ENCODE measurements around the gene OLAH.

Gene OLAH

GRCh38 chr10:15112657-15113056 lies 68.9 kb downstream of the OLAH start:
- no peak overlapping the region for H3K27ac ChIP-seq (ENCODE audit: low read length)
- no peak overlapping the region for H3K9ac ChIP-seq (ENCODE audit: low read length)

GRCh38 chr10:15113766-15114165 lies 70.0 kb downstream of the OLAH start:
- Histone ChIP-seq H2AFZ (ENCODE audit: low read length) (no peak overlapping the region), H3K4me3 (ENCODE audit: low read length) (no peak overlapping the region), H3K9me2 (replicated peaks; ENCODE audit: insufficient read depth, low read length) (no peaks in the 10 kb centered on the region), H3K27ac (ENCODE audit: low read length) (no peak overlapping the region), H3K27me3 (replicated peaks; ENCODE audit: insufficient read depth, low read length) (no peaks in the 10 kb centered on the region), H3K9me3 (replicated peaks; ENCODE audit: insufficient read depth, low read length) (no peaks in the 10 kb centered on the region), H4K20me1 (ENCODE audit: insufficient read depth, low read length) (no peaks in the 10 kb centered on the region), H3F3A (ENCODE audit: insufficient read depth, low read length) (no peaks in the 10 kb centered on the region), H3K79me2 (ENCODE audit: low read length) (no peaks in the 10 kb centered on the region), H3K36me3 (replicated peaks; ENCODE audit: insufficient read depth, low read length) (no peaks in the 10 kb centered on the region), H3K4me1 (ENCODE audit: low read length) (no peaks in the 10 kb centered on the region), H3K4me2 (ENCODE audit: low read depth, low read length) (no peak overlapping the region), H3K9ac (ENCODE audit: low read length) (no peak overlapping the region)
- no peak for DNase-seq
- no peak for TF ChIP-seq EZH2 (optimal IDR thresholded peaks at IDR 0.05; ENCODE audit: low read depth, low read length)
- TF ChIP-seq CTCF (IDR thresholded peaks at IDR 0.05; ENCODE audit: low read length): no peak
- no peak for TF ChIP-seq EZH2phosphoT487 (IDR thresholded peaks at IDR 0.05; ENCODE audit: low read length)

More at GRCh38 chr10:15112657-15113056, 68.9 kb downstream of the OLAH start:
- Histone ChIP-seq H3K4me1 (ENCODE audit: low read length) (no peaks in the 10 kb centered on the region), H3K27me3 (replicated peaks; ENCODE audit: insufficient read depth, low read length) (no peaks in the 10 kb centered on the region), H3K9me2 (replicated peaks; ENCODE audit: insufficient read depth, low read length) (no peaks in the 10 kb centered on the region), H4K20me1 (ENCODE audit: insufficient read depth, low read length) (no peaks in the 10 kb centered on the region), H3K36me3 (replicated peaks; ENCODE audit: insufficient read depth, low read length) (no peaks in the 10 kb centered on the region), H3F3A (ENCODE audit: insufficient read depth, low read length) (no peaks in the 10 kb centered on the region), H2AFZ (ENCODE audit: low read length) (no peak overlapping the region), H3K4me2 (ENCODE audit: low read depth, low read length) (no peak overlapping the region), H3K9me3 (replicated peaks; ENCODE audit: insufficient read depth, low read length) (no peaks in the 10 kb centered on the region), H3K79me2 (ENCODE audit: low read length) (no peaks in the 10 kb centered on the region), H3K4me3 (ENCODE audit: low read length) (no peak overlapping the region)
- no peak for DNase-seq
- TF ChIP-seq EZH2phosphoT487 (IDR thresholded peaks at IDR 0.05; ENCODE audit: low read length): no peak
- TF ChIP-seq CTCF (IDR thresholded peaks at IDR 0.05; ENCODE audit: low read length): no peak
- TF ChIP-seq EZH2 (optimal IDR thresholded peaks at IDR 0.05; ENCODE audit: low read depth, low read length): no peak

GRCh38 chr10:15116225-15116624 lies 72.5 kb downstream of the OLAH start:
- Histone ChIP-seq H3K9me2 (replicated peaks; ENCODE audit: insufficient read depth, low read length) (no peaks in the 10 kb centered on the region), H3K27me3 (replicated peaks; ENCODE audit: insufficient read depth, low read length) (no peaks in the 10 kb centered on the region), H3K27ac (ENCODE audit: low read length) (no peak overlapping the region), H3K9ac (ENCODE audit: low read length) (no peak overlapping the region), H3K9me3 (replicated peaks; ENCODE audit: insufficient read depth, low read length) (no peaks in the 10 kb centered on the region), H3K4me3 (ENCODE audit: low read length) (no peak overlapping the region), H4K20me1 (ENCODE audit: insufficient read depth, low read length) (no peaks in the 10 kb centered on the region), H3K4me1 (ENCODE audit: low read length) (no peaks in the 10 kb centered on the region), H3K79me2 (ENCODE audit: low read length) (no peaks in the 10 kb centered on the region), H3F3A (ENCODE audit: insufficient read depth, low read length) (no peaks in the 10 kb centered on the region), H3K36me3 (replicated peaks; ENCODE audit: insufficient read depth, low read length) (no peaks in the 10 kb centered on the region), H3K4me2 (ENCODE audit: low read depth, low read length) (no peak overlapping the region), H2AFZ (ENCODE audit: low read length) (no peak overlapping the region)
- no peak for TF ChIP-seq EZH2 (optimal IDR thresholded peaks at IDR 0.05; ENCODE audit: low read depth, low read length)
- no peak for TF ChIP-seq CTCF (IDR thresholded peaks at IDR 0.05; ENCODE audit: low read length)
- TF ChIP-seq EZH2phosphoT487 (IDR thresholded peaks at IDR 0.05; ENCODE audit: low read length): no peak
- no peak for DNase-seq
